Immature natural killer cell (primary cell): Measurements from ENCODE around the gene RNFT2. TPM values are rescaled to one million over a fixed set of nuclear protein-coding genes. Genes with fewer than 3 reads are reported as not detected.
A peak's percentile ranks its signal among the peaks of the same experiment; 100 is the strongest.

Source experiments
- DNase-seq, 3 donors: peaks; one replicate each; pipeline ENCODE4 v3.0.0; 2022; ENCODE audit warnings: mixed read lengths in 1 of 3
- H3K27ac Mint-ChIP-seq, 6 donors: one replicate each; pipeline ENCODE4 v1.8.0; 2020; ENCODE audit warnings: mixed read lengths in 6 of 6, mild to moderate bottlenecking in 5 of 6, inconsistent platforms in 4 of 6, moderate library complexity in 3 of 6
- H3K27me3 Mint-ChIP-seq, 3 donors: one replicate each; pipeline ENCODE4 v1.8.0; 2020 to 2021; ENCODE audit warnings: low read depth in 3 of 3, mild to moderate bottlenecking in 3 of 3, mixed read lengths in 3 of 3, moderate library complexity in 3 of 3, inconsistent platforms in 1 of 3
- H3K36me3 Mint-ChIP-seq, 3 donors: one replicate each; pipeline ENCODE4 v1.8.0; 2020; ENCODE audit warnings: mixed read lengths in 3 of 3, inconsistent platforms in 2 of 3, mild to moderate bottlenecking in 2 of 3
- H3K4me1 Mint-ChIP-seq, 2 donors: one replicate each; pipeline ENCODE4 v1.8.0; 2020; ENCODE audit warnings: inconsistent platforms in 2 of 2, mild to moderate bottlenecking in 2 of 2, mixed read lengths in 2 of 2, moderate library complexity in 1 of 2
- H3K4me3 Mint-ChIP-seq, 5 donors: one replicate each; pipeline ENCODE4 v1.8.0; 2020; ENCODE audit warnings: mild to moderate bottlenecking in 5 of 5, mixed read lengths in 5 of 5, inconsistent platforms in 3 of 5, moderate library complexity in 3 of 5
- H3K9me3 Mint-ChIP-seq, 6 donors: one replicate each; pipeline ENCODE4 v1.8.0; 2020; ENCODE audit warnings: mild to moderate bottlenecking in 6 of 6, mixed read lengths in 6 of 6, inconsistent platforms in 4 of 6, moderate library complexity in 3 of 6
- polyA plus RNA-seq, 3 donors: library from polyadenylated mRNA; unstranded; fragments of 300-500 nt; fragmentation: Illumina TruSeq; gene quantifications; one replicate each; pipeline ENCODE4 v1.2.3, GENCODE V29; 2021

The RNFT2 gene
- polyA plus RNA-seq, 3 donors from 2014 or later, result 1.3 to 1.4 TPM; not detected in 1

DNA sequence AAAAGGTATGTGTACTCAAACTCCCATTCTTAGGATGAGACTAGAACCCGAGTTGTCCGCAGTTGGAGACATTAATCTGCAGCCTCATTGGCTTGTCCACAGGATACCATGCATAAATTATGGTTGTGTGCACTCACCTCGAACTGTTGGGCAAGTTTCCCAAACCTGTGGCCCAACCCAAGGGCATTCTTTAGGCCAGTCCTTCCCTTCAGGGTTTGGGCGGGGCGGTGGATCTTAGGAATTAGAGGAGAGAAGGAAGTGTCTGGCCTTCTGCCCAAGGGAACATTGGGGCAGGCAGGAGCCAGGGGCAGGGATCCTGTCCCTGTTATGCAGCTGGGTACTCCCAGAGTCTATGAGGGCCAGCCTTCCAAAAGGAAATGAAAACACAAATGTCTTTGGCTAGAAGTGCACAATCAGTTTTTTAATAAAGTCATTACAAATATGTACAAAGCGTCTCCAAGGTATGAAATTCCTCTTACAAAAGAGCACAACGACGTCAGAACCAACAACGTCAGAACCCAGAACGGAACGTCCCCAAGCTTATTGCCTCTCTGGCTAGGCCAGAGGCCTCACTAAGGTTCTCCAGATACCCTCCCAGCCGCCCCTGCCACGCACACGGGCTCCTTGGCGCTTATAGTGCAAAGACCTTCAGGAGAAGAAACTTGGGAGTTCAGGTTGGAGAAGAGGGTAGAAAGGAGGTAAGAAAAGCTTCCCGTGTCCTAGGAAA lies 117.8 kb downstream of the RNFT2 start:
- Mint-ChIP-seq H3K27me3 (peaks cover 5 to 16% (median 9%) of the 10 kb centered on the region in 3 donors), H3K4me1 (peaks cover 0 to 2% of the 10 kb centered on the region in 2 donors), H3K27ac (no peak overlapping the region), H3K36me3 (no peaks in the 10 kb centered on the region), H3K4me3 (no peak overlapping the region), H3K9me3 (no peaks in the 10 kb centered on the region)
- no peak for DNase-seq

GRCh38 chr12:116856729-116857128 lies 118.6 kb downstream of the RNFT2 start:
- no peak for DNase-seq
- H3K4me1 Mint-ChIP-seq, result peaks cover 0 to 3% of the 10 kb centered on the region in 2 donors
- H3K27me3 Mint-ChIP-seq, result peaks cover 5 to 16% (median 9%) of the 10 kb centered on the region in 3 donors

DNA sequence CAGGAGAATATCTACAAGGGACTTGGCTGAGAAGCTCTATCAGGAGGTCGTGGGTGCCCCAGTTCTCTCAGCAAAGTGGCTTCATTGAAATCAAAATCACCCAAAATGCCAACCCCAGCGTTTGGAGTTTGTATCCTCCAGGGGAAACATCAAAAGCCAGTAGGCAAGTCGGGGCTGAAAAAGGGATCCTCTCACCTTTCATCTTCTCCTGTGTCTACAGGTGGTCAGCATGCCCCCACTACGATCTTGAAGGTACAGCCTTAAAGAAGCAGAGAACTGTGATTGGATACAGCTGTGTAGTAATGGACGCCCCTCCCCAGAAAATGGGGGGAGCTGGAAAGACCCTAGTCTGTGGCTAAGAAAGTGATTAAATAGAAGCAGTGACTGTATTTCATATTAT lies 121.0 kb downstream of the RNFT2 start:
- no peak for DNase-seq
- Mint-ChIP-seq H3K4me1 (peaks cover 0 to 3% of the 10 kb centered on the region in 2 donors), H3K4me3 (no peak overlapping the region), H3K9me3 (no peaks in the 10 kb centered on the region), H3K36me3 (no peaks in the 10 kb centered on the region), H3K27ac (no peak overlapping the region), H3K27me3 (peaks cover 5 to 21% (median 7%) of the 10 kb centered on the region in 3 donors)

More at GRCh38 chr12:116856729-116857128, 118.6 kb downstream of the RNFT2 start:
- H3K4me3 Mint-ChIP-seq, result no peak overlapping the region
- H3K9me3 Mint-ChIP-seq, result no peaks in the 10 kb centered on the region
- no peak overlapping the region for H3K27ac Mint-ChIP-seq
- H3K36me3 Mint-ChIP-seq, result no peaks in the 10 kb centered on the region

- Mint-ChIP-seq H3K4me1 (peaks cover 0 to 3% of the 10 kb centered on the region in 2 donors), H3K9me3 (no peaks in the 10 kb centered on the region), H3K4me3 (no peak overlapping the region), H3K27ac (no peak overlapping the region), H3K36me3 (no peaks in the 10 kb centered on the region), H3K27me3 (peaks cover 7 to 26% (median 7%) of the 10 kb centered on the region in 3 donors)
- no peak for DNase-seq
Measured at GRCh38 chr12:116860263-116860662, 122.1 kb downstream of the RNFT2 start.

DNA sequence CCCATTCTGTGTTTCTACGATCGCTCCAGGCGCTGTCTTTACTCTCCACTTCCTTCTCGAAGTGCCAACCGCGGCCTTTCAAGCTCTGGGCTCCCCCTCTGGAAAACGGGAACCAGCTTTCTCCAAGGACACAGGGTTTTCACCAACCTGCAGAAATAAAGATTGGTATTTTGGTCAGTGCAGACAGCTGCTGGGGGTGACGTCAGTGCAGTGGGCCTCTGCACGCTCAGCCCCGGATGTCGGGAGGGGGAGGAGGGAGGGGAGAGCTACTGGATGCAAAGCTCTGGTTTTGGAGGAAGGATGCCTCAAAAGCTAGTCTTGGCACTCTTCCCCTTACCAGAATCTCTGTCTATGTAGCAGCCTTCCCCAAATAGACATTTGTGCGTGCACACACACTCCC lies 123.2 kb downstream of the RNFT2 start:
- Mint-ChIP-seq H3K27ac (no peak overlapping the region), H3K4me3 (no peak overlapping the region), H3K4me1 (peaks cover 0 to 3% of the 10 kb centered on the region in 2 donors), H3K9me3 (no peaks in the 10 kb centered on the region), H3K36me3 (no peaks in the 10 kb centered on the region), H3K27me3 (peaks cover 5 to 26% (median 7%) of the 10 kb centered on the region in 3 donors)
- peak in 1 of 3 donors; percentile 5 for DNase-seq

GRCh38 chr12:116862167-116862566 lies 124.1 kb downstream of the RNFT2 start:
- H3K27ac Mint-ChIP-seq, result no peak overlapping the region
- H3K4me1 Mint-ChIP-seq, result peaks cover 0 to 3% of the 10 kb centered on the region in 2 donors
- H3K9me3 Mint-ChIP-seq, result no peaks in the 10 kb centered on the region
- no peak for DNase-seq
- H3K27me3 Mint-ChIP-seq, result peaks cover 4 to 25% (median 5%) of the 10 kb centered on the region in 3 donors
- no peaks in the 10 kb centered on the region for H3K36me3 Mint-ChIP-seq
- no peak overlapping the region for H3K4me3 Mint-ChIP-seq

DNA sequence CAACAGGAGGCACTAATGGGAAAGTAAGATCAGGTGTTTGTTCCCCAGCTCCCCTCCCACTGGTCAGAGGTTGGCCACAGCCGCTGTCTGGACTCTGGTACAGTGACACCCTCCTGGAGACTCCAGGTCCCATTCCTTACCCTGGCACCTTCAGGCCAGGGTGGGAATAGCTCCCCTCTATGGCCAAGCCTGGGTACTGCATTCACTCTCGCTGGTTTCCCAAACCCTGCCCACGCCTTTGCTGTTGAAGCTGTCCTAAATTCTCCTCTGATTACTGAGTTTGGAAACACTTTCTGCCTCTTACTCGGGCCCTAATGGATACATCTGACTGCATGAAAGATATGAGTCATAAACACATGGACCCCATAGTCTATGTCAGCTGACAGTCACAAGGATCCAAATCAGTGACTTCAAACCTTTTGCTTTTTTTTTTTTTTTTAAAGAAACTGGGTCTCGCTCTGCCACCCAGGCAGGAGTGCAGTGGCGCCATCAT lies 125.2 kb downstream of the RNFT2 start:
- peaks cover 2 to 18% (median 2%) of the 10 kb centered on the region in 3 donors for H3K27me3 Mint-ChIP-seq
- H3K27ac Mint-ChIP-seq, result no peak overlapping the region
- no peaks in the 10 kb centered on the region for H3K36me3 Mint-ChIP-seq
- DNase-seq, result no peak
- peaks cover 0 to 3% of the 10 kb centered on the region in 2 donors for H3K4me1 Mint-ChIP-seq
- no peaks in the 10 kb centered on the region for H3K9me3 Mint-ChIP-seq
- no peak overlapping the region for H3K4me3 Mint-ChIP-seq

DNA sequence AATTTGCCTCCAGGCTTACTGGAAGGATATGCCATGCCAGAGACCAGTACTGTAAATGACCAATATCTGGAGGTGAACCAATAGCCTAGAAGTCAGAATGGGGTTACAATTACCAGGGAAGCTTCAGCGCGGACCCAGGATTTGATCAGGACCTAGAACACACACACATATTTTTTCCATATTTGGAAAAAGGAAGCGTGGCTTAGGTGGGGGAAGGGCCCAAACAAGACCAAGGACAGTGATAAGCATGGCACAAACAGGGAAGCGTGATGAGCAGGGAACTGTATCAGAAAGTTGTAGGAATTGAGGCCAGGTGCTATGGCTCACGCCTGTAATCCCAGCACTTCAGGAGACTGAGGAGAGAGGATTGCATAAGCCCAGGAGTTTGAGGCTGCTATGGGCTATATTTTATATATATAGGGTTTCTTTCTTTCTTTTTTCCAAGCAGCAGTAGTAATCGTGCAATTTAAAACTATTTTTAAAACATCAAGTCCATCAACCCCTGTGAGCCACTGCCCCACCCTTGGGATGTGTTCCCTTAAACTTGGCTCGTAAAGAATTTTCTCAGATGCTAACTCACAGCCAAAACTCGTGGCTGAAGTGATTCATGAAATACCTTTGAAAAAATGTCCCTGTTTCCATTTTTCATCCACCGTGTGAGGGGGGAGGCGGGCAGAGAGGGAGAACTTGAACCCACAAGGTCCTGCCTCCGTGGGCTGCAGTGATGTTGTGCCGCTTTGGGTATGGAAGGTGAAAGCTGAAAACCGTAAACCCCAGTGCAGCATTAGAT lies 126.5 kb downstream of the RNFT2 start:
- Mint-ChIP-seq H3K9me3 (no peaks in the 10 kb centered on the region), H3K36me3 (no peaks in the 10 kb centered on the region), H3K27ac (no peak overlapping the region), H3K27me3 (peaks cover 0 to 18% (median 2%) of the 10 kb centered on the region in 3 donors), H3K4me1 (peaks cover 0 to 3% of the 10 kb centered on the region in 2 donors), H3K4me3 (no peak overlapping the region)
- no peak for DNase-seq

DNA sequence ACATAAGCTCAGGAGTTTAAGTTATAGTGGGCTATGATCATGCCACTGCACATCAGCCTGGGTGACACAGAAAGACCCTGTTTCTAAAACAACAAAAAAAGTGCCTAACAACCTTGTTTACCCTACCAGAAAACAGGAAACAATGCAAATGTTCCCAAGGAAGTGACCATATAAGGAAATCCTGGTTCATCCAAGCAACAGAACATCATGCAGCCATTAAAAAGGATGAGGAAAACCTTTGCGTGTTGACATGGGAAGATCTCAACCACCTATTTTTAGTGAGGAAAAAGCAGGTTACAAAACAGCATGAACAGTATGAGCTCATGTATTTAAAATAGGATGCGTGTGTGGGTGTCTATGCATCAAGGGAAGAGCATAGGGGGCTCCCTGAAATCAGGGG lies 129.4 kb downstream of the RNFT2 start:
- Mint-ChIP-seq H3K9me3 (no peaks in the 10 kb centered on the region), H3K36me3 (no peaks in the 10 kb centered on the region), H3K27me3 (peaks cover 0 to 9% (median 2%) of the 10 kb centered on the region in 3 donors), H3K4me3 (no peak overlapping the region), H3K4me1 (no peaks in the 10 kb centered on the region), H3K27ac (no peak overlapping the region)
- DNase-seq, result no peak

DNA sequence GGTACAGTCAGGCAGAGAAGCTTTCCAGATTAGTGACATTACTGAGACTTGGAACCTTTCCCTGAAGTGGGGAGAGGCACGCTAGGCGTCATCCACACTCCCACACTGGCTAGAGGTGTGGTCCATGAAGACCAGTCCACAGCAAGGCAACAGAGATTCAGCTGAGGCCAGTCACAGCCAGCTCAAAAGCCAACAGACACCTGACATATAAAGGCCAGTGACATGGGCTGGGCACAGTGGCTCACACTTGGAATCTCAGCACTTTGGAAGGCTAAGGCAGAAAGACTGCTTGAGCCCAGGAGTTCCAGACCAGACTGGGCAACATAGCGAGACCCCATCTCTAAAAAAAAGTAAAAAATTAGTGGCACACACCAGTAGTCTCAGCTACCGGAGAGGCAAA lies 132.2 kb downstream of the RNFT2 start:
- Mint-ChIP-seq H3K27ac (no peak overlapping the region), H3K36me3 (no peaks in the 10 kb centered on the region), H3K4me3 (no peak overlapping the region), H3K9me3 (peaks cover 0 to 8% (median under 1%) of the 10 kb centered on the region in 6 donors), H3K4me1 (no peaks in the 10 kb centered on the region), H3K27me3 (peaks cover 0 to 8% (median 5%) of the 10 kb centered on the region in 3 donors)
- DNase-seq, result no peak

DNA sequence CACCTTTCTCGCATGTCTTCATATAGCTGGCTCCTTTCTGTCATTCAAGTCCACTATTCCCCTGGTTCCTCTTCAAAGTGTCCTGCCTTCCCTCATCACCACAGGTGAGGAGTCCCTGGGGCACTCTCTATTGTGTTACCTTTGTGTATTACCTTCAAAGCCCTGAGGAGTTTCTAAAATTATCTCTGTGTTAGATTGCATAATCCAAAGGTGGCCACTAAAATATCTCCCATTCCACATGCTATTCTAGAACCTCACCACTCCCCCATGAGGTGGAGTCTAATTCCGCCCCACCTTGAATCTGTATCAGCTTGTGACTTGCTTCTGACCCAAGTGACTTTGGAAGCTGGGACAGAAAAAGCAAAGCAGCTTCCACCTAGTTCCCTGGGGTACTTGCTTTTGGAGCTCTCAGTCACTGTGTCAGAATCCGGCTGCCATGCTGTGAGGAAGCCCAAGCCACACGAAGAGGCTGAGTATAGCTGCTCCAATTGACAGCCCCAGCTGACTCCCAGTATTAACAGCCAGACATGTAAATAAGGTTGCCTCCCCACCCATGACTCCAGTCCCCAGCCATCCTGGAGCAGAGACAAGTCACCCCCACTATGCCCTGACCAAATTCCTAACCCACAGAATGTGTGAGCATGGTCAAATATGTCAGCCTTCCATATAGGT lies 136.3 kb downstream of the RNFT2 start:
- H3K36me3 Mint-ChIP-seq, result no peaks in the 10 kb centered on the region
- H3K9me3 Mint-ChIP-seq, result peaks cover 0 to 8% (median under 1%) of the 10 kb centered on the region in 6 donors
- peaks cover 5 to 6% of the 10 kb centered on the region in 2 donors for H3K4me1 Mint-ChIP-seq
- DNase-seq, result no peak
- no peak overlapping the region for H3K27ac Mint-ChIP-seq
- H3K4me3 Mint-ChIP-seq, result no peak overlapping the region
- H3K27me3 Mint-ChIP-seq, result peaks cover 4 to 23% (median 10%) of the 10 kb centered on the region in 3 donors

GRCh38 chr12:116876151-116876869 lies 138.2 kb downstream of the RNFT2 start:
- H3K27me3 Mint-ChIP-seq, result peaks cover 12 to 33% (median 16%) of the 10 kb centered on the region in 3 donors
- no peak overlapping the region for H3K27ac Mint-ChIP-seq

More at GRCh38 chr12:116876151-116876869, 138.2 kb downstream of the RNFT2 start:
- DNase-seq, result no peak
- H3K9me3 Mint-ChIP-seq, result peaks cover 0 to 8% (median 2%) of the 10 kb centered on the region in 6 donors
- peaks cover 14 to 18% of the 10 kb centered on the region in 2 donors for H3K4me1 Mint-ChIP-seq
- no peak overlapping the region for H3K4me3 Mint-ChIP-seq
- H3K36me3 Mint-ChIP-seq, result no peaks in the 10 kb centered on the region
